Upper lobe of left lung (tissue), 4 donors: ENCODE measurements around the gene LENG1.

Source experiments
- CTCF ChIP-seq, 6 experiments: fragments of 450-650 bp in 4 of 6; fragments of 200-600 bp in 2 of 6; sonication (generic) in 2 of 6; IDR thresholded peaks; one replicate each; pipeline ENCODE4 v1.5.1; 2016 to 2019; ENCODE audit warnings: antibody characterized with exemption in 6 of 6
- POLR2A ChIP-seq, 4 donors: fragments of 450-650 bp; IDR thresholded peaks; one replicate each; pipeline ENCODE4 v1.5.1; 2016 to 2017; ENCODE audit warnings: antibody characterized with exemption in 4 of 4, mild to moderate bottlenecking in 2 of 4
- POLR2AphosphoS5 ChIP-seq, 2 donors: sonication (generic); formaldehyde crosslinking; IDR thresholded peaks; one replicate each; pipeline ENCODE4 v1.5.1; 2017; ENCODE audit warnings: antibody characterized with exemption in 2 of 2

- TF ChIP-seq CTCF (IDR thresholded peaks at IDR 0.05), result no peak
- no peak for TF ChIP-seq POLR2AphosphoS5 (IDR thresholded peaks at IDR 0.05)
- no peak for TF ChIP-seq POLR2A (IDR thresholded peaks at IDR 0.05)
Observed at GRCh38 chr19:54179262-54179852, 19.8 kb upstream of the LENG1 start.
